Measurements from ENCODE around the gene PLEKHA5.
A peak's percentile ranks its signal among the peaks of the same experiment; 100 is the strongest.

PLEKHA5 gene

DNA sequence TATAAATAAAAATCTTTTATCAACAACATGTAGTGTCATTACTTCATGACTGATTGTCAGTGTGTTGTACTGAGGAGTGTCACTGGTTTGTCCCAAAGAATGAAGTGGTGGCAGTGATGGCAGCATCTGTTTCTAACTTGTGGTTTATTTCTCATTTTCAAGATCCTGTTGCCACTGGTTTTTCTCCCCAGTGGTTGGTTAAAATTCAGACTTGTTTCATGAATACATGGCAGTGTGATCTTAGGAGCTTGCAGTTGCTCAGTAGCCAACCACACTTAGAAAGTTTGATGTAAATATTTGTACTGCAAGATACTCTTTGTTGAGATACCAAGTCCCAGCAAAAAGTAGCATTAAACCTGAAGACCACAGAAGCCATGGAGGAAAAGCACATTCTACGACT is 69.8 kb downstream of the PLEKHA5 start:
- no peak overlapping the region for H3K4me3 ChIP-seq (ENCODE audit: low read depth, low read length)
- H3K27me3 ChIP-seq (ENCODE audit: control insufficient read depth, insufficient read depth, low read length) = no peaks in the 10 kb centered on the region
- no peak overlapping the region for H3K9ac ChIP-seq (ENCODE audit: low read length)
- peaks cover 54% of the 10 kb centered on the region for H3K4me1 ChIP-seq (ENCODE audit: control insufficient read depth, insufficient read depth, low read length)
- no peaks in the 10 kb centered on the region for H3K36me3 ChIP-seq (ENCODE audit: control insufficient read depth, insufficient read depth, low read length)
- 0 out of 2 replicates have a peak overlapping the region, but pooled peaks have one; percentile 37 for H3K27ac ChIP-seq (ENCODE audit: low read depth, low read length)
- no peaks in the 10 kb centered on the region for H3K9me3 ChIP-seq (ENCODE audit: control insufficient read depth, insufficient read depth, low read depth, low read length)

GRCh38 chr12:19200261-19200660 is 70.7 kb downstream of the PLEKHA5 start:
- Histone ChIP-seq H3K9ac (ENCODE audit: low read length) (no peak overlapping the region), H3K27ac (ENCODE audit: low read depth, low read length) (no peak overlapping the region; the same call in 1 of the 2 replicates), H3K27me3 (ENCODE audit: control insufficient read depth, insufficient read depth, low read length) (no peaks in the 10 kb centered on the region), H3K4me3 (ENCODE audit: low read depth, low read length) (no peak overlapping the region), H3K36me3 (ENCODE audit: control insufficient read depth, insufficient read depth, low read length) (no peaks in the 10 kb centered on the region), H3K9me3 (ENCODE audit: control insufficient read depth, insufficient read depth, low read depth, low read length) (no peaks in the 10 kb centered on the region), H3K4me1 (ENCODE audit: control insufficient read depth, insufficient read depth, low read length) (peaks cover 54% of the 10 kb centered on the region)

GRCh38 chr12:19201661-19202060 is 72.1 kb downstream of the PLEKHA5 start:
- Histone ChIP-seq H3K9me3 (ENCODE audit: control insufficient read depth, insufficient read depth, low read depth, low read length) (no peaks in the 10 kb centered on the region), H3K9ac (ENCODE audit: low read length) (no peak overlapping the region), H3K27ac (ENCODE audit: low read depth, low read length) (no peak overlapping the region), H3K36me3 (ENCODE audit: control insufficient read depth, insufficient read depth, low read length) (no peaks in the 10 kb centered on the region), H3K4me3 (ENCODE audit: low read depth, low read length) (no peak overlapping the region), H3K4me1 (ENCODE audit: control insufficient read depth, insufficient read depth, low read length) (peaks cover 51% of the 10 kb centered on the region), H3K27me3 (ENCODE audit: control insufficient read depth, insufficient read depth, low read length) (no peaks in the 10 kb centered on the region)

DNA sequence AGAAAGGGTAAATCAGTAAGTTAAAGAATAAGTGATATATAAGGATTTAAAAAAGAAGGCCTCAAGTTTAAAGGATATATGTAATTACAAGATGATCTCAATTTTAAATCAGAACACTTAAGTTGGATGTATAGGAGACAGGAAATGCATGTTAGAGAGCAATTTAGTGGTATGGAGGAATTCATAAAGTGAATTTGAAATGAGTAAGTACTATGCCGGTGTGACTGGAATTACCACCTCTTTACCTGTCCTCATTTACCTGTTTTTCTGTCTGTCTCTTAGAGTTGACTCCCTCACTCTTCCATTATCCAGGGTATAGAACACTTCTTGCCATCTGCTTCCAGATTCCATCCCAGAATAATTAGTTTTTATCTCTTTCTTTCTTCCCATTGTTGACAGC is 73.5 kb downstream of the PLEKHA5 start:
- peaks cover 4% of the 10 kb centered on the region; the same call in 1 of the 2 replicates for H3K36me3 ChIP-seq (ENCODE audit: control insufficient read depth, insufficient read depth, low read length)
- no peaks in the 10 kb centered on the region for H3K9me3 ChIP-seq (ENCODE audit: control insufficient read depth, insufficient read depth, low read depth, low read length)
- H3K4me1 ChIP-seq (ENCODE audit: control insufficient read depth, insufficient read depth, low read length) = peaks cover 38% of the 10 kb centered on the region
- H3K9ac ChIP-seq (ENCODE audit: low read length) = no peak overlapping the region
- no peak overlapping the region for H3K4me3 ChIP-seq (ENCODE audit: low read depth, low read length)
- H3K27ac ChIP-seq (ENCODE audit: low read depth, low read length) = no peak overlapping the region
- H3K27me3 ChIP-seq (ENCODE audit: control insufficient read depth, insufficient read depth, low read length) = no peaks in the 10 kb centered on the region

DNA sequence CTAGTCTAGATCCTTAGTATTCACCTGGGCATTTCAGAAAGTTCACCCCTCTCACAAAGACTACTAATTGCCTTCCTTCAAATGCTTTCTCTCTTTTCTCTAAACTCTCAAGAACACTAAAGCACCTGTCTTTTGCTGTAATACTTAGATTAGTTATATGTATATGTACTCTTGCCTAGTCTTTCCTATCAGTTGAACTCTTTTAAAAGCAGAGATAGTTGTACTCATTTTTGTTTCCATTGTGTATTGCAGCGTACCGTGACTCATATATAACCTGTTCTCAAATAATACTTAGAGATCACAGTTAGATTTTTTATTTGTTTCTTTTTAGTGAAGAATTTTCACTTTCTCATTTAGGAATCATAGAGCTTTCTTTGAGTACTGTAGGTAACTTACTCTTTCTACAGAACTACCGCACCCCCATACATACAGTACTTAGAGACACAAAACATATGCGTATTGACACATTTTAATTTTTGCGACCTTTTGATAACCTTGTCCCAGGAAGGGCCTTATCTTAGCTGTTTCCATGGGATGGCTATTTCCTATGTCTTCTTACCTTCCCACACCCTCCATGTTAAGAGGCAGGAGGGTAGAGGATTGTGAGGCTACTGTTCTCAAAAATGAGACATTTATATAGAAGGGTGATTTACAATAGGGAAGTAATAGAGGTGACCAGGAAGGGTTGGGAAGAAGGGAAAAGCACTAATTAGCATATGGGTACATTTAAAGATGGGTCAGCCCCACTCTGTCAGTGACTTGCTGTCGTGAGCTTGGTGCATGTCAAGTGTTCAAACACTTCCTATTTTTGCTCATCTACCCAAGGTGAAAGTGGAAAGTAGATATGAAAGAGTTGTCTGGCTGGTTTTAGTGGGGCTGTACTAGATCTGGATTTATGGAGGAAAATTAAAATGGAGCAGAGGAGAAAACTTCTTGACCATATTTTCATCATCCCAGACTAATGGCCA is 74.3 kb downstream of the PLEKHA5 start:
- Histone ChIP-seq H3K9me3 (ENCODE audit: control insufficient read depth, insufficient read depth, low read depth, low read length) (no peaks in the 10 kb centered on the region), H3K4me1 (ENCODE audit: control insufficient read depth, insufficient read depth, low read length) (peaks cover 33% of the 10 kb centered on the region), H3K36me3 (ENCODE audit: control insufficient read depth, insufficient read depth, low read length) (peaks cover 4% of the 10 kb centered on the region; the same call in 1 of the 2 replicates), H3K9ac (ENCODE audit: low read length) (no peak overlapping the region), H3K27me3 (ENCODE audit: control insufficient read depth, insufficient read depth, low read length) (no peaks in the 10 kb centered on the region), H3K4me3 (ENCODE audit: low read depth, low read length) (no peak overlapping the region), H3K27ac (ENCODE audit: low read depth, low read length) (no peak overlapping the region)

DNA sequence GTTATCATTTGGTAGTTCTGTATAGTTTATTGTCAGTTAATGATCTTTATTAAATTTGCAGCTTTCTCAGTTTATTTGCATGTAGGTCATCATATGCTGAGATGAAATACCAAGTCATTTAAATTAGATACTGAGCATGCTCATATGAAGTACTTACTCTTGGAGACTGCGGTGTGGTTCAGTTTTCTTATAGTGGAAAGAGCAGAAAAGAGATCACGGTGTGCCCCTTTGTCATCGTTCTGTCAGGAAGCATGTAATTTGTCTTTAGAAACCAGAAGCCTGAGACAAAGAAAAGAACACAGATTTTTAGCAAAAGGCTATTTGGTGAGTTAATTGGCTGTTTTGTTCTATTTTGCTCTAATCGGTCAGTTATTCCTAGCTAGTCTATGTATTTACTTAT is 75.6 kb downstream of the PLEKHA5 start:
- peaks cover 12% of the 10 kb centered on the region for H3K36me3 ChIP-seq (ENCODE audit: control insufficient read depth, insufficient read depth, low read length)
- no peak overlapping the region for H3K4me3 ChIP-seq (ENCODE audit: low read depth, low read length)
- no peak overlapping the region for H3K9ac ChIP-seq (ENCODE audit: low read length)
- H3K4me1 ChIP-seq (ENCODE audit: control insufficient read depth, insufficient read depth, low read length) = peaks cover 23% of the 10 kb centered on the region
- no peak overlapping the region for H3K27ac ChIP-seq (ENCODE audit: low read depth, low read length)
- H3K9me3 ChIP-seq (ENCODE audit: control insufficient read depth, insufficient read depth, low read depth, low read length) = peaks cover 6% of the 10 kb centered on the region; the same call in 1 of the 2 replicates
- H3K27me3 ChIP-seq (ENCODE audit: control insufficient read depth, insufficient read depth, low read length) = no peaks in the 10 kb centered on the region

DNA sequence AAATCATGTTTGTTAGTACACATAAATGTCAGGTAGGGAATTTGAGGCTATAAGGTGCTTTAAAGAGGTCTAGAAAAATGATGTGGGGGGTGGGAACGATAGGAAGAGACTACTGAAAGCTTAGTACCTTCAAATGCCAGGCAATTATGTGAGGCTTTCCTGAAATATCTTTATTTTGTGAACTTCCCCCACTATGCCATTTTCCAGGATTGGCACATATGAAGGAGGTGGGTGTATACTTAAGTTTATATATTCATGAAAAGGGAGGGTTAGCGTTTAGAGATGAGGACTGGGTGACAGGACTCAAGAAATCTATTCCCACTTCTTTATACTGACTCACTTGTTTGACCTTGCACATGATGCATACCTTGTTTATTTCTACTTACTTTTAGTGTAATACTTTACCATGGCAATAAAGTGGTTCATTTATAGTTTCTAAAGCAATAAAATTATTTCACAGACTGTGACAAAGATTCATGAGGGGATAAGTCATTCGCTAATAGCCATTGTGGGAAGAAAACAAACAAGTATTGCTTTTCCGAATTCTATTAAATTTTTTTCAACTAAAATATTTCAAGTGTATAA is 77.1 kb downstream of the PLEKHA5 start:
- Histone ChIP-seq H3K27ac (ENCODE audit: low read depth, low read length) (no peak overlapping the region), H3K27me3 (ENCODE audit: control insufficient read depth, insufficient read depth, low read length) (no peaks in the 10 kb centered on the region), H3K9ac (ENCODE audit: low read length) (no peak overlapping the region), H3K4me1 (ENCODE audit: control insufficient read depth, insufficient read depth, low read length) (peaks cover 18% of the 10 kb centered on the region), H3K36me3 (ENCODE audit: control insufficient read depth, insufficient read depth, low read length) (peaks cover 12% of the 10 kb centered on the region), H3K4me3 (ENCODE audit: low read depth, low read length) (no peak overlapping the region), H3K9me3 (ENCODE audit: control insufficient read depth, insufficient read depth, low read depth, low read length) (peaks cover 9% of the 10 kb centered on the region; the same call in 1 of the 2 replicates)

DNA sequence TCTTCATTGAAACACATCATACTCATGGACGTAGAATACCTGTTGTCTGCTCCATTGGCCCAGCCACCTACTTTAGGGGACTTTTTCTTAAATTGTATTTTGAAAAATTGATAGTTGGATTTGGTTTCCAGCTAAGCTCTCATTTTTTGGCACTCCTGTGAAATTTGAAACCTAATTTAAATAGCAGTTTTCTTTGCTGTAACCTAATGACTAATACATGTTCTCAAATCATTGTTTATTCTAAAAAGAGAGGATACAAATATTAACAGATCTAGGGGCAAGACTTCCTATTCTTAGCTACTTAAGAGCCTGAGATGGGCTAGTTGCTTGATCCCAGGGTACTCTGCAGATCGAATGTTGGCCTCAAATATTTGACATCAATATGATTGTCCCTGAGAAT is 78.9 kb downstream of the PLEKHA5 start:
- peaks cover 10% of the 10 kb centered on the region for H3K4me1 ChIP-seq (ENCODE audit: control insufficient read depth, insufficient read depth, low read length)

DNA sequence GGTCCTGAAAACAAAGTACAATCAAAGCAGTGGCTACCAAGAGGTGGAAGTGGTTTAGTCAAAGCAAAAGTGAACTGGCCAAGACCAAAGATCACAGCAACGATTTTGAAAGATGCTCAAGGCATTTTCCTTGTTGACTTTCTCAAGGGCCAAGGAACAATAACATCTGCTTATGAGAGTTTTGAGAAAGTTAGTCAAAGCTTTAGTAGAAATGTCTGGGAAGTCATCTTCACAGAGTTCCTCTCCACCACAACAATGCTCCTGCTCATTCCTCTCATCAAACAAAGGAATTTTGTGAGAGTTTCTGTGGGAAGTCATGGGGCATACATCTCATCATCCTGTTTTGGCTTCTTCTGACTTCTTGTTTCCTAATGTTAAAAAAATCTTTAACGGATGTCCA is 80.1 kb downstream of the PLEKHA5 start:
- Histone ChIP-seq H3K4me1 (ENCODE audit: control insufficient read depth, insufficient read depth, low read length) (peaks cover 17% of the 10 kb centered on the region), H3K36me3 (ENCODE audit: control insufficient read depth, insufficient read depth, low read length) (peaks cover 12% of the 10 kb centered on the region), H3K9ac (ENCODE audit: low read length) (no peak overlapping the region), H3K9me3 (ENCODE audit: control insufficient read depth, insufficient read depth, low read depth, low read length) (peaks cover 9% of the 10 kb centered on the region; the same call in 1 of the 2 replicates), H3K27ac (ENCODE audit: low read depth, low read length) (no peak overlapping the region), H3K27me3 (ENCODE audit: control insufficient read depth, insufficient read depth, low read length) (no peaks in the 10 kb centered on the region), H3K4me3 (ENCODE audit: low read depth, low read length) (no peak overlapping the region)

More for the DNA sequence above, 78.9 kb downstream of the PLEKHA5 start:
- H3K27ac ChIP-seq (ENCODE audit: low read depth, low read length) = no peak overlapping the region
- no peaks in the 10 kb centered on the region for H3K27me3 ChIP-seq (ENCODE audit: control insufficient read depth, insufficient read depth, low read length)
- H3K4me3 ChIP-seq (ENCODE audit: low read depth, low read length) = no peak overlapping the region
- no peak overlapping the region for H3K9ac ChIP-seq (ENCODE audit: low read length)
- H3K9me3 ChIP-seq (ENCODE audit: control insufficient read depth, insufficient read depth, low read depth, low read length) = peaks cover 9% of the 10 kb centered on the region; the same call in 1 of the 2 replicates
- H3K36me3 ChIP-seq (ENCODE audit: control insufficient read depth, insufficient read depth, low read length) = peaks cover 12% of the 10 kb centered on the region

DNA sequence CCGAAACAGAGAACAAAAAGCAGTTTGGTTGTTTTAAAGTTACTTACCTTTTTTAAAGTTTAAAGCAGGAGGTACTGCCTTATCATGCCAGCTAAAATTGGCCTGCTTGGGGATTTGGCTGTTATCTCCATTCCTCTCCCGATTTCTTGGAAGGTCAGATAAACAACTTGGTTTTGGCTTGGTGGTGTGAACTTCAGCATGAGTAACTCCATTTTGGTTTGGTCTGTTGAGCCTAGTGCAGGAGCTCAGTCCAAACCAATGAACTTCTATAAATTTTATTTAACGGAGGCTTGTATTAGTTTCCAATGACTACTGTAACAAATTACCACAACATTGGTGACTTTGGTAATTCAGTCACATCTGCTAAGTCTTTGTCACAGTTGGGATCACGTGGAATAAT is 82.3 kb downstream of the PLEKHA5 start:
- no peak overlapping the region for H3K9ac ChIP-seq (ENCODE audit: low read length)
- no peak overlapping the region for H3K27ac ChIP-seq (ENCODE audit: low read depth, low read length)
- H3K9me3 ChIP-seq (ENCODE audit: control insufficient read depth, insufficient read depth, low read depth, low read length) = peaks cover 9% of the 10 kb centered on the region; the same call in 1 of the 2 replicates
- no peak overlapping the region for H3K4me3 ChIP-seq (ENCODE audit: low read depth, low read length)
- peaks cover 12% of the 10 kb centered on the region for H3K36me3 ChIP-seq (ENCODE audit: control insufficient read depth, insufficient read depth, low read length)
- no peaks in the 10 kb centered on the region for H3K27me3 ChIP-seq (ENCODE audit: control insufficient read depth, insufficient read depth, low read length)
- H3K4me1 ChIP-seq (ENCODE audit: control insufficient read depth, insufficient read depth, low read length) = peaks cover 17% of the 10 kb centered on the region

DNA sequence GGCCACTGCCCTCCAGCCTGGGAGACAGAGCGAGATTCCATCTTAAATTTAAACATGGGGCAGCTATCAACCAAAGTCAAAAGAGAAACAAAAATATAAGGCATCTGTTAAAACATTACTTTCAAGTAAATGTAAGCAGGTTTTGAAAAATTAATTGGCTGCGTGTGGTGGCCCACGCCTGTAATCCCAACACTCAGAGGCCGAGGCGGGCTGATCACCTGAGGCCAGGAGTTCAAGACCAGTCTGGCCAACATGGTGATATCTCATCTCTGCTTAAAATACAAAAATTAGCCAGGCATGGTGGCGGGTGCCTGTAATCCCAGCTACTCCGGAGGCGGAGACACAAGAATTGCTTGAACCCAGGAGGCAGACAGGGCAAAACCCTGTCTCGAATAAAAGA is 82.7 kb downstream of the PLEKHA5 start:
- peaks cover 17% of the 10 kb centered on the region for H3K4me1 ChIP-seq (ENCODE audit: control insufficient read depth, insufficient read depth, low read length)
- H3K4me3 ChIP-seq (ENCODE audit: low read depth, low read length) = no peak overlapping the region

More for the DNA sequence above, 82.7 kb downstream of the PLEKHA5 start:
- H3K36me3 ChIP-seq (ENCODE audit: control insufficient read depth, insufficient read depth, low read length) = peaks cover 10% of the 10 kb centered on the region
- H3K9ac ChIP-seq (ENCODE audit: low read length) = no peak overlapping the region
- no peak overlapping the region for H3K27ac ChIP-seq (ENCODE audit: low read depth, low read length)
- no peaks in the 10 kb centered on the region for H3K27me3 ChIP-seq (ENCODE audit: control insufficient read depth, insufficient read depth, low read length)
- H3K9me3 ChIP-seq (ENCODE audit: control insufficient read depth, insufficient read depth, low read depth, low read length) = peaks cover 9% of the 10 kb centered on the region; the same call in 1 of the 2 replicates
